Chondrocyte (in vitro differentiated cells): Measurements from ENCODE around the gene TRIM17. TPM values are rescaled to one million over a fixed set of nuclear protein-coding genes. Genes with fewer than 3 reads are reported as not detected.

Experiments
- DNase-seq: peaks from one replicate; pipeline ENCODE4 v3.0.0; 2021; ENCODE audit warnings: mixed read lengths, low spot score
- H3K27ac Mint-ChIP-seq: one replicate; pipeline ENCODE4 v1.8.0; 2021; ENCODE audit warnings: mild to moderate bottlenecking, moderate library complexity, mixed read lengths; ENCODE audit not compliant: unreplicated experiment
- H3K27me3 Mint-ChIP-seq: 2 replicates; pipeline ENCODE4 v1.8.0; 2021; ENCODE audit warnings: low read depth, mixed read lengths
- H3K36me3 Mint-ChIP-seq: 2 replicates; pipeline ENCODE4 v1.8.0; 2021; ENCODE audit warnings: low read depth, mixed read lengths
- H3K4me1 Mint-ChIP-seq: 2 replicates; pipeline ENCODE4 v1.8.0; 2021; ENCODE audit warnings: low read depth, mild to moderate bottlenecking, mixed read lengths
- H3K4me3 Mint-ChIP-seq: one replicate; pipeline ENCODE4 v1.8.0; 2021; ENCODE audit warnings: mild to moderate bottlenecking, moderate library complexity, mixed read lengths; ENCODE audit not compliant: unreplicated experiment
- H3K9me3 Mint-ChIP-seq: 2 replicates; pipeline ENCODE4 v1.8.0; 2021; ENCODE audit warnings: low read depth, mixed read lengths
- CTCF ChIP-seq: fragments of 200-600 bp; sonication (generic); IDR thresholded peaks from 2 replicates; pipeline ENCODE4 v1.5.0; 2021; ENCODE audit warnings: antibody characterized with exemption, mild to moderate bottlenecking, moderate library complexity
- total RNA-seq: library from RNA; stranded (reverse); gene quantifications from 3 replicates; pipeline ENCODE4 v1.2.1, GENCODE V29; 2021

Gene TRIM17
- total RNA-seq, 1 donor from 2014 or later, result 0.35 TPM

GRCh38 chr1:228414511-228415211 lies 2.0 kb downstream of the TRIM17 start:
- DNase-seq, result peak; percentile 84
- TF ChIP-seq CTCF, result no peak
- H3K9me3 Mint-ChIP-seq, result no peaks in the 10 kb centered on the region
- H3K4me3 Mint-ChIP-seq, result no peak overlapping the region
- H3K4me1 Mint-ChIP-seq, result peaks cover 11% of the 10 kb centered on the region
- no peaks in the 10 kb centered on the region for H3K27me3 Mint-ChIP-seq
- H3K36me3 Mint-ChIP-seq, result peaks cover 3% of the 10 kb centered on the region
- no peak overlapping the region for H3K27ac Mint-ChIP-seq

GRCh38 chr1:228413241-228414010 lies 3.2 kb downstream of the TRIM17 start:
- peak; percentile 50 for DNase-seq
- H3K36me3 Mint-ChIP-seq, result peaks cover 3% of the 10 kb centered on the region
- no peak for TF ChIP-seq CTCF
- no peak overlapping the region for H3K27ac Mint-ChIP-seq
- no peaks in the 10 kb centered on the region for H3K27me3 Mint-ChIP-seq
- H3K4me3 Mint-ChIP-seq, result no peak overlapping the region
- no peaks in the 10 kb centered on the region for H3K9me3 Mint-ChIP-seq
- peaks cover 12% of the 10 kb centered on the region for H3K4me1 Mint-ChIP-seq

GRCh38 chr1:228411548-228412430 lies 4.9 kb downstream of the TRIM17 start:
- no peaks in the 10 kb centered on the region for H3K27me3 Mint-ChIP-seq
- no peak overlapping the region for H3K27ac Mint-ChIP-seq
- H3K36me3 Mint-ChIP-seq, result peaks cover 3% of the 10 kb centered on the region
- peak; percentile 33 for DNase-seq
- H3K4me1 Mint-ChIP-seq, result peaks cover 23% of the 10 kb centered on the region
- H3K9me3 Mint-ChIP-seq, result no peaks in the 10 kb centered on the region
- H3K4me3 Mint-ChIP-seq, result no peak overlapping the region
- no peak for TF ChIP-seq CTCF

GRCh38 chr1:228411121-228411520 lies 5.5 kb downstream of the TRIM17 start:
- no peak overlapping the region for H3K27ac Mint-ChIP-seq
- no peak overlapping the region for H3K4me3 Mint-ChIP-seq

More at GRCh38 chr1:228411121-228411520, 5.5 kb downstream of the TRIM17 start:
- DNase-seq, result peak; percentile 46
- no peak for TF ChIP-seq CTCF
- Mint-ChIP-seq H3K27me3 (no peaks in the 10 kb centered on the region), H3K9me3 (no peaks in the 10 kb centered on the region), H3K36me3 (peaks cover 3% of the 10 kb centered on the region), H3K4me1 (peaks cover 19% of the 10 kb centered on the region)
